Coronary artery (tissue), 2 donors: Measurements from ENCODE around the gene NEDD8.

ENCODE experiments used
- DNase-seq: peaks from one replicate; pipeline ENCODE4 v3.0.0-alpha.2; 2017; ENCODE audit warnings: low spot score
- H3K27ac ChIP-seq, 2 donors: fragments of 200-600 bp; sonication (generic); one replicate each; pipeline ENCODE4 v1.5.1; 2016 to 2019
- H3K4me3 ChIP-seq: fragments of 200-600 bp; sonication (generic); 2 replicates; pipeline ENCODE4 v1.5.1; 2016; ENCODE audit warnings: mild to moderate bottlenecking, moderate library complexity
- TF ChIP-seq, protein P1 (sequence below): fragments of 200-600 bp; sonication (generic); IDR thresholded peaks from one replicate; pipeline ENCODE4 v1.5.1; 2019; ENCODE audit warnings: antibody characterized with exemption

Gene NEDD8

GRCh38 chr14:24277071-24277470 is 44.9 kb upstream of the NEDD8 start:
- DNase-seq, result no peak
- TF ChIP-seq, protein P1, sequence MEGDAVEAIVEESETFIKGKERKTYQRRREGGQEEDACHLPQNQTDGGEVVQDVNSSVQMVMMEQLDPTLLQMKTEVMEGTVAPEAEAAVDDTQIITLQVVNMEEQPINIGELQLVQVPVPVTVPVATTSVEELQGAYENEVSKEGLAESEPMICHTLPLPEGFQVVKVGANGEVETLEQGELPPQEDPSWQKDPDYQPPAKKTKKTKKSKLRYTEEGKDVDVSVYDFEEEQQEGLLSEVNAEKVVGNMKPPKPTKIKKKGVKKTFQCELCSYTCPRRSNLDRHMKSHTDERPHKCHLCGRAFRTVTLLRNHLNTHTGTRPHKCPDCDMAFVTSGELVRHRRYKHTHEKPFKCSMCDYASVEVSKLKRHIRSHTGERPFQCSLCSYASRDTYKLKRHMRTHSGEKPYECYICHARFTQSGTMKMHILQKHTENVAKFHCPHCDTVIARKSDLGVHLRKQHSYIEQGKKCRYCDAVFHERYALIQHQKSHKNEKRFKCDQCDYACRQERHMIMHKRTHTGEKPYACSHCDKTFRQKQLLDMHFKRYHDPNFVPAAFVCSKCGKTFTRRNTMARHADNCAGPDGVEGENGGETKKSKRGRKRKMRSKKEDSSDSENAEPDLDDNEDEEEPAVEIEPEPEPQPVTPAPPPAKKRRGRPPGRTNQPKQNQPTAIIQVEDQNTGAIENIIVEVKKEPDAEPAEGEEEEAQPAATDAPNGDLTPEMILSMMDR, result no peak
- no peak overlapping the region for H3K4me3 ChIP-seq
- no peak overlapping the region for H3K27ac ChIP-seq

- TF ChIP-seq, protein P1, result no peak
- DNase-seq, result no peak
- H3K27ac ChIP-seq, result no peak overlapping the region
- H3K4me3 ChIP-seq, result no peak overlapping the region
Observed at GRCh38 chr14:24274101-24274543, 42.0 kb upstream of the NEDD8 start.

DNA sequence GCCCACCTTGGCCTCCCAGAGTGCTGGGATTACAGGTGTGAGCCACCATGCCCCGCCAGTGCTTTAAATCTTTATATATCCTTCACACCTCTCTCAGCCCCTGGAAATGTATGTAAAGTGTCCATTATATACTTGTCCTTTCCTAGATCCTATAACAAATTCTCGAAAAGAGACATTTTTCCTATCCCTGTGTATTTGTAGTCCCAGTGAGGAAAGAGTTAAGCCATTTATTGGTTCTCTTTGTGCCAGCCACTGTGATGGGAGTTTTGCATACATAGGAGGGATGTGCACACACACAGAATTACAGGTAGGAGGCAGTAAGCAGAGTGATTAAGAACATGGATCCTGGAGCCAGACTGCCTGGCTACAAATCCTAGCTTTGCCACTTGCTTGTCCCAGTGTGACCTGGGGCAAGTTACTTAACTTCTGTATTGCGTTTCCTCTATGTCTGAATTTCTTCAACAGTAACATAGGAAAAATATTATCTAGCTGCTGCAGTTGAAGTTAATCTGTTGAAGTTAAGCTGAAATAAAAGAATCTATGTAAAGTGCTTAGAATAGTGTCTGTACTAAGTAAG is 41.3 kb upstream of the NEDD8 start:
- no peak for DNase-seq
- H3K4me3 ChIP-seq, result no peak overlapping the region
- no peak overlapping the region for H3K27ac ChIP-seq
- TF ChIP-seq, protein P1, result no peak

DNA sequence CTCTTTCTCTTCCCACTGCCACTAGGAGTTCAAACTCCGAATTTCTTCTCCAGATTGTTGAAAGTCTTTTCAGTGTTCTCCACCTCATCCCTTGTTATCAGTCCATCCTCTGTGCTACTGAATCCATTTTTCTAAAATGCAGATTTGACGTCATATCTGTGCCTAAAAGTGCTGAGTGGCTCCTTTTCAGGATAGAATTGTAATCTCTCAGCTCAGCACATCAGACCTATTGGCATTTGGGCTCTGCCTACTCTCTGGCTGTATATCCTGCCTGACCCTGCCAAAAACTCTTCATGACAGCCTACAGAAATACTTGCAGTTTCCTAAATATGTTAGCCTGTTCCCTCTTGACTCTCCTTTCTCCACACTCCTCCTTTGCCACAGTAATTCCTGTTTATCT is 40.3 kb upstream of the NEDD8 start:
- no peak overlapping the region for H3K4me3 ChIP-seq
- no peak for DNase-seq
- TF ChIP-seq, protein P1, result no peak
- no peak overlapping the region for H3K27ac ChIP-seq

- TF ChIP-seq, protein P1, result no peak
- DNase-seq, result no peak
- Histone ChIP-seq H3K4me3 (peak overlapping the region; percentile 94), H3K27ac (peak overlapping the region; percentile 93 to 99)
Observed at GRCh38 chr14:24271834-24272263, 39.7 kb upstream of the NEDD8 start.

- DNase-seq, result peak; percentile 82
- Histone ChIP-seq H3K27ac (peak within 1 kb of the TSS; percentile 93 to 99), H3K4me3 (peak within 1 kb of the TSS; percentile 94)
- TF ChIP-seq, protein P1, result peak; percentile 65
Observed at GRCh38 chr14:24271134-24271833, 39.1 kb upstream of the NEDD8 start, which contains the start of gene RABGGTA. TSS of gene RABGGTA (minus strand) at chr14:24271597. CDS start at chr14:24271115, 482 bp downstream.
